ENCODE results near the gene CORO2B. TPM values are rescaled to one million over a fixed set of nuclear protein-coding genes. Genes with fewer than 3 reads are reported as not detected.

Gene CORO2B
- total RNA-seq, 1 experiment from 2014 or later, result 0.14 TPM

DNA sequence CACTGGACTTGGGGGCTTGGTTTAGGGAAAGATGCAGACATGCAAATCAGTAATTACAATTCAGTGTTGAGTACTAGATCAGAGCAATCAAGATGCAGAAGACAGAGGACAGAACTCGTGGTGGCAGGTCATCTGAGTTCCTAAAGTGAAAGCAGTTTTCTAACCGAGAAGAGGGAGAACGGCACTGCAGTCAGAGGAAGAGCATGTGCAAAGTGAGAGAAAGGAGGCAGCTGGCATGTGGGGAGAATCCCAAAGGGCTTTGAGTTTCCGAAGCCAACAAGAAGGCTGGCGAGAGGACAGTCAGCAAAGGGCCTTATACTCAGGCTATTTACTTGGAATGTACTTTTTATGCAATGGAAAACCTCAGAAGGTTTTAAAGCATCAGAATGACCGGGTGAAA is 154.9 kb downstream of the CORO2B start:
- H3K4me3 Mint-ChIP-seq (ENCODE audit: low read depth, unreplicated experiment), result no peak overlapping the region
- intact Hi-C loops (cut with micrococcal nuclease; ENCODE audit: unreplicated experiment), result no loop called here
- CTCF ChIA-PET, result interaction anchor here (0.5 kb wide), 1 partner anchor 8 kb away, joined by 3 read pairs; no protein-coding TSS in a partner anchor

DNA sequence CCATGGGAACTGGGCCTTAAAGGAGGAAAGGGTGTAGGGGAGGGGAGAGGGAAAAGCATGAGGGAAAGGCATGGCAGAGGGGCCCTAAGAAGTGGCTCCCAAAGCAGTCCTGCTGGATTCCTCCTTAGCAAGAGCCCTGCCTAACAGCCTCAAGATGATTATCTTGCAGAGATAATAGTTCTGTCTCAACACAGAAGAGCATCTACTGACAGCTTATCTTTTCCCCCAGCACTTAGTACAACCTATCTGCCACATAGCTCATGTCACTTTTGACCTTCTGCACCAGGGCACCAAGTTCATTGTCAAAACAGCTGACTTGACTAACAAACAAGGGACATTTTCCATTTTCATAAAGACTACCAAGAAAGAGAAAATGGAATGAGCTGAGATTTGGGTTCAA is 155.6 kb downstream of the CORO2B start:
- Mint-ChIP-seq H3K4me3 (ENCODE audit: low read depth, unreplicated experiment) (no peak overlapping the region), H3K27ac (ENCODE audit: unreplicated experiment) (no peak overlapping the region), H3K9me3 (ENCODE audit: low read depth, unreplicated experiment) (no peaks in the 10 kb centered on the region), H3K36me3 (ENCODE audit: insufficient read depth, unreplicated experiment) (no peaks in the 10 kb centered on the region), H3K27me3 (ENCODE audit: unreplicated experiment) (peaks cover 66% of the 10 kb centered on the region), H3K4me1 (ENCODE audit: low read depth, unreplicated experiment) (no peaks in the 10 kb centered on the region)
- intact Hi-C loops (cut with micrococcal nuclease; ENCODE audit: unreplicated experiment), result no loop called here
- TF ChIP-seq, protein P1, sequence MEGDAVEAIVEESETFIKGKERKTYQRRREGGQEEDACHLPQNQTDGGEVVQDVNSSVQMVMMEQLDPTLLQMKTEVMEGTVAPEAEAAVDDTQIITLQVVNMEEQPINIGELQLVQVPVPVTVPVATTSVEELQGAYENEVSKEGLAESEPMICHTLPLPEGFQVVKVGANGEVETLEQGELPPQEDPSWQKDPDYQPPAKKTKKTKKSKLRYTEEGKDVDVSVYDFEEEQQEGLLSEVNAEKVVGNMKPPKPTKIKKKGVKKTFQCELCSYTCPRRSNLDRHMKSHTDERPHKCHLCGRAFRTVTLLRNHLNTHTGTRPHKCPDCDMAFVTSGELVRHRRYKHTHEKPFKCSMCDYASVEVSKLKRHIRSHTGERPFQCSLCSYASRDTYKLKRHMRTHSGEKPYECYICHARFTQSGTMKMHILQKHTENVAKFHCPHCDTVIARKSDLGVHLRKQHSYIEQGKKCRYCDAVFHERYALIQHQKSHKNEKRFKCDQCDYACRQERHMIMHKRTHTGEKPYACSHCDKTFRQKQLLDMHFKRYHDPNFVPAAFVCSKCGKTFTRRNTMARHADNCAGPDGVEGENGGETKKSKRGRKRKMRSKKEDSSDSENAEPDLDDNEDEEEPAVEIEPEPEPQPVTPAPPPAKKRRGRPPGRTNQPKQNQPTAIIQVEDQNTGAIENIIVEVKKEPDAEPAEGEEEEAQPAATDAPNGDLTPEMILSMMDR (IDR thresholded peaks at IDR 0.05; ENCODE audit: unreplicated experiment), result no peak
- CTCF ChIA-PET, result interaction anchor here (1.0 to 1.1 kb wide), 2 partner anchors 9 to 142 kb away, joined by 3 to 5 read pairs; no protein-coding TSS in a partner anchor
- BruUV-seq (replicated peaks), result no TSS peak
- DNase-seq, result no peak

More for the DNA sequence above, 154.9 kb downstream of the CORO2B start:
- H3K4me1 Mint-ChIP-seq (ENCODE audit: low read depth, unreplicated experiment), result no peaks in the 10 kb centered on the region
- no peak overlapping the region for H3K27ac Mint-ChIP-seq (ENCODE audit: unreplicated experiment)
- no peaks in the 10 kb centered on the region for H3K36me3 Mint-ChIP-seq (ENCODE audit: insufficient read depth, unreplicated experiment)
- TF ChIP-seq, protein P1 (IDR thresholded peaks at IDR 0.05; ENCODE audit: unreplicated experiment), result no peak
- H3K27me3 Mint-ChIP-seq (ENCODE audit: unreplicated experiment), result peaks cover 61% of the 10 kb centered on the region
- H3K9me3 Mint-ChIP-seq (ENCODE audit: low read depth, unreplicated experiment), result no peaks in the 10 kb centered on the region
- DNase-seq, result no peak
- BruUV-seq (replicated peaks), result no TSS peak

DNA sequence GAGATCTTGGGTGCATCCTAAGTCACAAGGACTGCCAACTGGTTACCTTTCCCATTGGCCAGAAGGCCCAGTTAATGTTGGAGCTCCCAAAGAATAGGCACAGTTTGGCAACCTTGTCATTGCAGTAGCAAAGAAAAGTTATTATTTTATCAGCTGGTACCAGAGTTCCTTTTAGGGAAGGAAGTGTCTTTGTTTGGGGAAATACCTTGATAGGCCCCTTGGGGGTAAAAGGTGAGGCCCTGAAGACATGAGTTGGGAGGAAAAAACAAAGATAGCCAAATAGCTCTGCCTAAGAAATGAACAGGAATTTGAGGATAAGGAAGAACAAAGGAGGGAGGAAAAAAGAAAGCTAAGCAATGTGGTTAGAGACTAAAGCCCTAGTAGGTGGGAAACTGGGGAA is 156.1 kb downstream of the CORO2B start:
- Mint-ChIP-seq H3K36me3 (ENCODE audit: insufficient read depth, unreplicated experiment) (no peaks in the 10 kb centered on the region), H3K4me3 (ENCODE audit: low read depth, unreplicated experiment) (no peak overlapping the region), H3K27me3 (ENCODE audit: unreplicated experiment) (peaks cover 71% of the 10 kb centered on the region), H3K27ac (ENCODE audit: unreplicated experiment) (no peak overlapping the region), H3K4me1 (ENCODE audit: low read depth, unreplicated experiment) (no peaks in the 10 kb centered on the region), H3K9me3 (ENCODE audit: low read depth, unreplicated experiment) (no peaks in the 10 kb centered on the region)
- BruUV-seq (replicated peaks), result no TSS peak
- CTCF ChIA-PET, result interaction anchor here (0.5 to 1.1 kb wide), 3 partner anchors 9 to 161 kb away, joined by 3 to 5 read pairs (median 3); no protein-coding TSS in a partner anchor
- DNase-seq, result no peak
- TF ChIP-seq, protein P1 (IDR thresholded peaks at IDR 0.05; ENCODE audit: unreplicated experiment), result no peak
- intact Hi-C loops (cut with micrococcal nuclease; ENCODE audit: unreplicated experiment), result no loop called here

DNA sequence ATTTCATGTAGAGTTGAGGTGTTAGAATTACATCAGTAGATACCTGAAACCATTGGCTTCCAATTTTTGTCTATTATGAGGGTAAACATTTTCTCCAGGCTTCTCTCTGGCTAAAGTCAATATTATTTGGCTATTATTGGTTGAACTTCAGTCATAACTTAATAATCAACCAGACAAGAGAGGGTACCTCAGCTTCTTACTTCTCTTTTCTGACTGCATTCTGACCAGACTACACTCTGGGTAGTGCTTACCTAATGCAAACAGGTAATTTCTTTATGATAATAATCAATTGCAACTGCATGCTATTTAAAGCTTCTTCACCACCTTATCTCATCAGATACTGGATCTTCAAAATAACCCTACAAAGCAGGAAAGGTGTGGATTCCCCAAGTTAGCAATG is 156.8 kb downstream of the CORO2B start:
- DNase-seq, result no peak
- H3K36me3 Mint-ChIP-seq (ENCODE audit: insufficient read depth, unreplicated experiment), result no peaks in the 10 kb centered on the region
- CTCF ChIA-PET, result interaction anchor here (1.1 kb wide), 1 partner anchor 140 kb away, joined by 5 read pairs; no protein-coding TSS in a partner anchor
- intact Hi-C loops (cut with micrococcal nuclease; ENCODE audit: unreplicated experiment), result no loop called here
- H3K4me1 Mint-ChIP-seq (ENCODE audit: low read depth, unreplicated experiment), result no peaks in the 10 kb centered on the region
- no TSS peak for BruUV-seq (replicated peaks)
- TF ChIP-seq, protein P1 (IDR thresholded peaks at IDR 0.05; ENCODE audit: unreplicated experiment), result no peak
- H3K9me3 Mint-ChIP-seq (ENCODE audit: low read depth, unreplicated experiment), result no peaks in the 10 kb centered on the region
- no peak overlapping the region for H3K27ac Mint-ChIP-seq (ENCODE audit: unreplicated experiment)
- no peak overlapping the region for H3K4me3 Mint-ChIP-seq (ENCODE audit: low read depth, unreplicated experiment)
- H3K27me3 Mint-ChIP-seq (ENCODE audit: unreplicated experiment), result peaks cover 77% of the 10 kb centered on the region

All from Calu3 (cell line).